Epithelial cell of proximal tubule (primary cell): ENCODE measurements around the gene AKAP9. TPM values are rescaled to one million over a fixed set of nuclear protein-coding genes. Genes with fewer than 3 reads are reported as not detected.

Experiments
- DNase-seq: peaks from one replicate; pipeline ENCODE4 v3.0.0-alpha.2; 2011; ENCODE audit warnings: low read depth
- H3K4me3 ChIP-seq: 2 replicates; pipeline ENCODE4 v1.5.1; 2011; ENCODE audit warnings: low read depth, mild to moderate bottlenecking, low read length
- CTCF ChIP-seq: conservative IDR thresholded peaks from 2 replicates; pipeline ENCODE4 v1.5.1; 2012; ENCODE audit warnings: low read depth, mild to moderate bottlenecking, low read length
- total RNA-seq: library from RNA; depleted of rRNA; stranded (reverse); fragments of >200 nt; gene quantifications from 2 replicates; pipeline ENCODE4 v1.2.3, GENCODE V29; 2015

The AKAP9 gene
- total RNA-seq, 1 donor from 2014 or later: 19.6 TPM

- DNase-seq: no peak
- TF ChIP-seq CTCF: no peak
- H3K4me3 ChIP-seq: no peak overlapping the region
Observed at GRCh38 chr7:92158660-92159575, 218.3 kb downstream of the AKAP9 start.

Other genes with a start within 250 kb of the AKAP9 start
- gene MTERF1, start 60.2 kb upstream of the AKAP9 start, total RNA-seq: 5.7 and 8.1 TPM in 2 replicates
- gene CYP51A1, start 193.6 kb downstream of the AKAP9 start, total RNA-seq: 74.8 and 149 TPM in 2 replicates
- gene LRRD1, start 238.3 kb downstream of the AKAP9 start, total RNA-seq: not detected in 2 replicates